Natural killer cell (primary cell): ENCODE data around the gene ASGR1. TPM values are rescaled to one million over a fixed set of nuclear protein-coding genes. Genes with fewer than 3 reads are reported as not detected.

Experiments used
- ATAC-seq, 3 donors: fragments of 150-1000 bp in 2 of 3; fragments of 200-7000 bp in 1 of 3; cut with Tn5 transposase; 1 replicate in 1 of 3; 2 replicates in 2 of 3; pipeline ENCODE4 v1.10.0; 2021; ENCODE audit warnings: mild to moderate bottlenecking in 2 of 3, moderate library complexity in 2 of 3
- DNase-seq, 2 donors: peaks; one replicate each; pipeline versions ENCODE4 v3.0.0 to v3.0.0-alpha.2; 2013 to 2021; ENCODE audit warnings: mixed read lengths in 1 of 2
- H3K27ac ChIP-seq: one replicate; pipeline ENCODE4 v1.5.1; 2013; ENCODE audit warnings: mild to moderate bottlenecking, low read length
- H3K27me3 ChIP-seq: one replicate; pipeline ENCODE4 v1.6.1; 2013; ENCODE audit warnings: low read length; ENCODE audit not compliant: control insufficient read depth, insufficient read depth
- H3K36me3 ChIP-seq: one replicate; pipeline ENCODE4 v1.6.1; 2013; ENCODE audit warnings: low read length; ENCODE audit not compliant: control insufficient read depth, insufficient read depth
- H3K4me1 ChIP-seq: one replicate; pipeline ENCODE4 v1.6.1; 2013; ENCODE audit warnings: low read length; ENCODE audit not compliant: control insufficient read depth, insufficient read depth
- H3K4me3 ChIP-seq: one replicate; pipeline ENCODE4 v1.5.1; 2013; ENCODE audit warnings: low read length
- H3K9me3 ChIP-seq: one replicate; pipeline ENCODE4 v1.6.1; 2013; ENCODE audit warnings: low read length; ENCODE audit not compliant: control insufficient read depth, insufficient read depth
- H3K27ac Mint-ChIP-seq, 2 donors: one replicate each; pipeline ENCODE4 v1.8.0; 2022; ENCODE audit warnings: mild to moderate bottlenecking in 2 of 2, mixed read lengths in 2 of 2, moderate library complexity in 1 of 2
- H3K27me3 Mint-ChIP-seq, 2 donors: one replicate each; pipeline ENCODE4 v1.8.0; 2022; ENCODE audit warnings: low read depth in 2 of 2, mixed read lengths in 2 of 2
- H3K36me3 Mint-ChIP-seq: one replicate; pipeline ENCODE4 v1.8.0; 2022; ENCODE audit warnings: mixed read lengths
- H3K4me1 Mint-ChIP-seq, 2 donors: one replicate each; pipeline ENCODE4 v1.8.0; 2022; ENCODE audit warnings: mixed read lengths in 2 of 2
- H3K4me3 Mint-ChIP-seq: one replicate; pipeline ENCODE4 v1.8.0; 2022; ENCODE audit warnings: mild to moderate bottlenecking, moderate library complexity, mixed read lengths
- H3K9me3 Mint-ChIP-seq, 2 donors: one replicate each; pipeline ENCODE4 v1.8.0; 2022; ENCODE audit warnings: mixed read lengths in 2 of 2
- CTCF ChIP-seq: fragments of 200-600 bp; IDR thresholded peaks from one replicate; pipeline ENCODE4 v1.8.0; 2022; ENCODE audit warnings: antibody characterized with exemption
- WGBS: methylation state at CpG from one replicate; pipeline ENCODE4 v1.1.7; 2013; ENCODE audit warnings: missing lambda C conversion rate; ENCODE audit not compliant: insufficient coverage; 5-methylcytosine and 5-hydroxymethylcytosine counted together
- intact Hi-C: fragments of 100-400 bp; cut with micrococcal nuclease; formaldehyde crosslinking; loops from one replicate; pipeline ENCODE4 v1.14.2; 2022
- total RNA-seq, 4 donors: library from RNA; stranded (reverse); fragments of 120-200 nt in 1 of 4; gene quantifications; one replicate each; pipeline versions ENCODE4 v1.2.3 to v1.2.4, GENCODE V29; 2013 to 2022

ASGR1 gene
- total RNA-seq, 3 donors from 2014 or later (not counting 1 experiment from before 2014, with no cell fraction given): 0.35 to 1.4 TPM; not detected in 1

- H3K36me3 ChIP-seq: no peaks in the 10 kb centered on the region
- Mint-ChIP-seq H3K9me3 (no peaks in the 10 kb centered on the region), H3K27ac (peak overlapping the region; percentile 93 to 95), H3K27me3 (peaks cover 0 to 2% of the 10 kb centered on the region in 2 donors), H3K4me3 (peak overlapping the region; percentile 93), H3K36me3 (no peaks in the 10 kb centered on the region), H3K4me1 (peaks cover 27 to 34% of the 10 kb centered on the region in 2 donors)
- no peak for ATAC-seq
- peak overlapping the region; percentile 96 for H3K27ac ChIP-seq
- H3K4me3 ChIP-seq: peak overlapping the region; percentile 57
- no peaks in the 10 kb centered on the region for H3K9me3 ChIP-seq
- WGBS: 84% methylated on average over 13 of the region's 15 CpGs
- intact Hi-C loops: loop anchor here (1.0 to 2.0 kb wide), 3 partner anchors 9 to 102 kb away; partner anchors contain the start of genes EIF5A and ELP5
- no peak for DNase-seq
- TF ChIP-seq CTCF: no peak
- no peaks in the 10 kb centered on the region for H3K27me3 ChIP-seq
- peaks cover 24% of the 10 kb centered on the region for H3K4me1 ChIP-seq
These were observed 26.4 kb upstream of the ASGR1 start for GRCh38 chr17:7205561-7205960.

GRCh38 chr17:7204828-7205461 lies 25.8 kb upstream of the ASGR1 start:
- DNase-seq (peak; percentile 93 to 99), ATAC-seq (peak; percentile 79 to 91 (median 80))
- Mint-ChIP-seq H3K36me3 (no peaks in the 10 kb centered on the region), H3K27ac (peak overlapping the region; percentile 93 to 95), H3K9me3 (no peaks in the 10 kb centered on the region), H3K4me1 (peaks cover 27 to 34% of the 10 kb centered on the region in 2 donors), H3K4me3 (peak overlapping the region; percentile 93), H3K27me3 (no peaks in the 10 kb centered on the region)
- Histone ChIP-seq H3K36me3 (no peaks in the 10 kb centered on the region), H3K9me3 (no peaks in the 10 kb centered on the region), H3K4me3 (peak overlapping the region; percentile 57), H3K27me3 (no peaks in the 10 kb centered on the region), H3K27ac (peak overlapping the region; percentile 96), H3K4me1 (peaks cover 24% of the 10 kb centered on the region)
- TF ChIP-seq CTCF: no peak
- 0% methylated on average over 34 of the region's 34 CpGs for WGBS
- intact Hi-C loops: loop anchor here (1.0 to 2.0 kb wide), 3 partner anchors 9 to 102 kb away; partner anchors contain the start of genes EIF5A and ELP5

- no peaks in the 10 kb centered on the region for H3K9me3 ChIP-seq
- H3K36me3 ChIP-seq: no peaks in the 10 kb centered on the region
- no peak for TF ChIP-seq CTCF
- Mint-ChIP-seq H3K27me3 (no peaks in the 10 kb centered on the region), H3K4me3 (peak overlapping the region; percentile 93), H3K36me3 (no peaks in the 10 kb centered on the region), H3K4me1 (peaks cover 27 to 34% of the 10 kb centered on the region in 2 donors), H3K9me3 (no peaks in the 10 kb centered on the region), H3K27ac (peak overlapping the region; percentile 93 to 95)
- peak overlapping the region; percentile 57 for H3K4me3 ChIP-seq
- H3K27me3 ChIP-seq: no peaks in the 10 kb centered on the region
- peak in 1 of 2 donors; percentile 46 for DNase-seq
- intact Hi-C loops: loop anchor here (2.0 kb wide), 1 partner anchor 48 kb away; the partner anchor contains the start of gene ELP5
- 82% methylated on average over 15 of the region's 15 CpGs for WGBS
- peaks cover 24% of the 10 kb centered on the region for H3K4me1 ChIP-seq
- peak overlapping the region; percentile 96 for H3K27ac ChIP-seq
- peak; percentile 32 to 65 (median 39) for ATAC-seq
These were observed 25.2 kb upstream of the ASGR1 start for GRCh38 chr17:7204336-7204735.
